Right lobe of liver (tissue), 4 donors: ENCODE results near the gene BRD3OS.
"Not testable (repeated sequence)": the region's sequence is repeated elsewhere in the genome, so short reads cannot be mapped to it uniquely, and the experiment has no call there.

ENCODE experiments used
- POLR2A ChIP-seq: fragments of 450-650 bp; IDR thresholded peaks from one replicate; pipeline ENCODE4 v1.6.1; 2017; ENCODE audit warnings: antibody characterized with exemption, mild to moderate bottlenecking
- TF ChIP-seq, protein P1 (sequence below), 4 donors: fragments of 200-600 bp in 3 of 4; fragments of 450-650 bp in 1 of 4; IDR thresholded peaks; one replicate each; pipeline versions ENCODE4 v1.5.1 to v1.8.0; 2016 to 2022; ENCODE audit warnings: antibody characterized with exemption in 4 of 4, mild to moderate bottlenecking in 2 of 4
- donor health status: DM: no; HTN: no; CAD: no.
- donor health status: DM: no; HTN: no; CAD: no.
- donor health status: DM: no; HTN: yes; CAD: no.

DNA sequence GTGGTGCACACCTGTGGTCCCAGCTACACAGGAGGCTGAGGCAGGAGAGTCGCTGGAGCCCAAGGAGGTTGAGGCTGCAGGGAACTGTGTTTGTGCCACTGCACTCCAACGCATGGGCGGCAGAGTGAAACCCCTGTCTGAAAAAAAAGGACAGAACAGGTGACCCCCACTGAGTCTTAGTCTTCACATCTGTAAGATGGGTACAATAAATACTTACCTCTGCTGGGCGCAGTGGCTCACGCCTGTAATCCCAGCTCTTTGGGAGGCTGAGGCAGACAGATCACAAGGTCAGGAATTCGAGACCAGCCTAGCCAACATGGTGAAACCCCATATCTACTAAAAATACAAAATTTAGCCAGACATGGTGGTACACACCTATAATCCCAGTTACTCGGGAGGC is 47.4 kb downstream of the BRD3OS start:
- TF ChIP-seq, protein P1, sequence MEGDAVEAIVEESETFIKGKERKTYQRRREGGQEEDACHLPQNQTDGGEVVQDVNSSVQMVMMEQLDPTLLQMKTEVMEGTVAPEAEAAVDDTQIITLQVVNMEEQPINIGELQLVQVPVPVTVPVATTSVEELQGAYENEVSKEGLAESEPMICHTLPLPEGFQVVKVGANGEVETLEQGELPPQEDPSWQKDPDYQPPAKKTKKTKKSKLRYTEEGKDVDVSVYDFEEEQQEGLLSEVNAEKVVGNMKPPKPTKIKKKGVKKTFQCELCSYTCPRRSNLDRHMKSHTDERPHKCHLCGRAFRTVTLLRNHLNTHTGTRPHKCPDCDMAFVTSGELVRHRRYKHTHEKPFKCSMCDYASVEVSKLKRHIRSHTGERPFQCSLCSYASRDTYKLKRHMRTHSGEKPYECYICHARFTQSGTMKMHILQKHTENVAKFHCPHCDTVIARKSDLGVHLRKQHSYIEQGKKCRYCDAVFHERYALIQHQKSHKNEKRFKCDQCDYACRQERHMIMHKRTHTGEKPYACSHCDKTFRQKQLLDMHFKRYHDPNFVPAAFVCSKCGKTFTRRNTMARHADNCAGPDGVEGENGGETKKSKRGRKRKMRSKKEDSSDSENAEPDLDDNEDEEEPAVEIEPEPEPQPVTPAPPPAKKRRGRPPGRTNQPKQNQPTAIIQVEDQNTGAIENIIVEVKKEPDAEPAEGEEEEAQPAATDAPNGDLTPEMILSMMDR (IDR thresholded peaks at IDR 0.05): not testable (repeated sequence)
- not testable (repeated sequence) for TF ChIP-seq POLR2A
